Hematopoietic multipotent progenitor cell treated with erythropoietin and hydrocortisone succinate and interleukin-3 and kit ligand, for 15 days (in vitro differentiated cells): ENCODE data around the gene NUMBL.
A peak's percentile ranks its signal among the peaks of the same experiment; 100 is the strongest.

Experiments used
- DNase-seq: peaks from one replicate; pipeline ENCODE4 v3.0.0-alpha.2; 2015; ENCODE audit warnings: low spot score

The NUMBL gene

GRCh38 chr19:40716031-40716481, 25.6 kb upstream of the NUMBL start:
- peak; percentile 61 for DNase-seq

- DNase-seq: peak; percentile 90
Measured at GRCh38 chr19:40714441-40715299, 24.2 kb upstream of the NUMBL start.

GRCh38 chr19:40713939-40714338, 23.5 kb upstream of the NUMBL start:
- DNase-seq: no peak

- no peak for DNase-seq
Measured at GRCh38 chr19:40709817-40710216, 19.4 kb upstream of the NUMBL start.

- no peak for DNase-seq
Measured at GRCh38 chr19:40707615-40708014, 17.2 kb upstream of the NUMBL start.

GRCh38 chr19:40705950-40706619, 15.6 kb upstream of the NUMBL start:
- no peak for DNase-seq

GRCh38 chr19:40705362-40705651, 14.9 kb upstream of the NUMBL start:
- DNase-seq: no peak

GRCh38 chr19:40704491-40705361, 14.3 kb upstream of the NUMBL start:
- no peak for DNase-seq

- no peak for DNase-seq
Measured at GRCh38 chr19:40703029-40703755, 12.7 kb upstream of the NUMBL start.

- DNase-seq: peak; percentile 58
Measured at GRCh38 chr19:40702337-40703012, 12.0 kb upstream of the NUMBL start.

- no peak for DNase-seq
Measured at GRCh38 chr19:40701758-40702157, 11.3 kb upstream of the NUMBL start.

GRCh38 chr19:40700083-40700482, 9.6 kb upstream of the NUMBL start:
- no peak for DNase-seq

- no peak for DNase-seq
Measured at GRCh38 chr19:40697007-40697406, 6.6 kb upstream of the NUMBL start.

GRCh38 chr19:40695881-40696280, 5.4 kb upstream of the NUMBL start:
- DNase-seq: no peak

GRCh38 chr19:40693896-40694295, 3.4 kb upstream of the NUMBL start:
- DNase-seq: no peak

GRCh38 chr19:40693150-40693788, 2.8 kb upstream of the NUMBL start:
- DNase-seq: peak; percentile 47

- DNase-seq: no peak
Measured at GRCh38 chr19:40692212-40692551, 1.7 kb upstream of the NUMBL start.

- peak; percentile 50 for DNase-seq
Measured at GRCh38 chr19:40691421-40692211, 1.2 kb upstream of the NUMBL start.

- DNase-seq: peak; percentile 93
Measured at GRCh38 chr19:40690693-40691420, 406 bp upstream of the NUMBL start.
